Dedifferentiated amniotic fluid mesenchymal stem cell (primary cell): ENCODE data around the gene MYO16.

Experiments
- DNase-seq: peaks from one replicate; pipeline ENCODE4 v3.0.0-alpha.2; 2016; ENCODE audit errors: extremely low spot score

MYO16 gene

DNA sequence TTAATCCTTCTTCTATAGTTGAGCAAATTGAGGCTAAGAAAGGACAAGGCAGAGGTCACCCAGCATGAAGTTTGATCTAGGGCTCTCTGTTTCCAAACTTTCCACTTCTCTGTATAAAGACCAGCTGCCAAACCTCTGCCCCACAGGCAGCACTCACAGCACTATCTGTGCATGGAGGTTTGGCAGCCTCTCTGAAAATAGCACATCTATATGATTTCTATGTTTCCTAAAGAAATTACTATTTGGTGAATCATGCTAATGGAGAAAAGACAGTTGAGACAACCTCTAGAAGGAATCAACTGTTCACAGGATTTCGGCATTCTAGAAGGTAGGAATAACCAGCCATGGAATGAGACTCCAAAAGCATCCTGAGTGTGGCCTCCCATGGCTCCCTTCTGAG is 602.5 kb downstream of the MYO16 start:
- DNase-seq = no peak

DNA sequence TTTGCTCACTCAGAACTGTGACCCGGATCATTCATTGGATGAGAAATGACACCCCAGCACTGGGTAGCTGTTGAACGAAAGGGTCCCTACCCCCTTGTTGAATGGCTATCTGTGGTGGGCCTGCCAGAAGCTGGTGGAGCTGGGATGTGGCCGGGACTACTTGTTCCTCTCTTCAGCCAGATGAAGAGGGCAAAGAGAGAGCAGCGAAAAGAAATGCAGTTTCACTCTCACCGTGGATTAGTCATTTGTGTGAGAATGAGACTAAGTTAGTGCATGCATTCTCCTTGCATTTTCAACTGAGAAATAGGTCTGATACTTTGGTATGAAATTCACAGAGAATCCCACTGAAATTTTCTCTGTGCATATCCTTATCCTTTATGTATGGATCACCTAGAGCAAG is 603.9 kb downstream of the MYO16 start:
- DNase-seq = no peak

DNA sequence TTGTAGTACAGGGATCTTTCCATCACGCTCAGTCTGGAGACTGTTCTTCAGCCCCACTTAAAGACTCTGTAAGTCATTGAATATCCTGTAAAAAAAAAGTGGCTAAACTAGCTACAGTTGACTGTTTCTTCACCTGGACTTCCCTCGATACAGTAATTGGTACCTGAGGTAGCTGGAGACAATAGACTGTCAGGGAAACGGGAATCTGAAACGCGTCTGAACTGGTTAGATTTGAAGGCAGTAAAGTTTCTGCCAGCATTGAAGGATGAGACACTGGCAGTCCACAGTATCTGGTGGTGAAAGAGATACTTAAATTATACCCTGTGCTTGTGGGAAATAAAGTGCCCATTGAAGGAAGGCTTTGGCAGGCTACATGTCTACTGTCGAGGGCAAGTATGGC is 606.5 kb downstream of the MYO16 start:
- no peak for DNase-seq

DNA sequence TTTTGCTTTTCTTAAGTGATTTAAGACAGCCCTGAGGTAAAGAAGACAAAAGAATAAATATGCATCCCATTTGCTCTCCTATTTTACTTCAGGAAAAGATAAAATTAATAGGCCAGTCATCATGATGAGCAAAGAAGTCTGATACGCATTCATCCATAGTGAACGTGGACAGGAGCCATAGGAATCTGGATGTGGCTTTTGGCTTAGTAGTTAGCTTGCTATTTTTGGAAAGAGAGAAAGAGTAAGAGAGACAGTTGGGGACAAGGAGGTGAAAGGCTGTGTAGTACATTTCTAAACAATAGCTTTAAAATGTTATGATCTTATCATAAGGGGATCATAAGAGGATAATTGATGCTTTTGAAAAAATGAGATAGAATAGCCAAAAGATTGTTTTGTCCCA is 611.7 kb downstream of the MYO16 start:
- no peak for DNase-seq

DNA sequence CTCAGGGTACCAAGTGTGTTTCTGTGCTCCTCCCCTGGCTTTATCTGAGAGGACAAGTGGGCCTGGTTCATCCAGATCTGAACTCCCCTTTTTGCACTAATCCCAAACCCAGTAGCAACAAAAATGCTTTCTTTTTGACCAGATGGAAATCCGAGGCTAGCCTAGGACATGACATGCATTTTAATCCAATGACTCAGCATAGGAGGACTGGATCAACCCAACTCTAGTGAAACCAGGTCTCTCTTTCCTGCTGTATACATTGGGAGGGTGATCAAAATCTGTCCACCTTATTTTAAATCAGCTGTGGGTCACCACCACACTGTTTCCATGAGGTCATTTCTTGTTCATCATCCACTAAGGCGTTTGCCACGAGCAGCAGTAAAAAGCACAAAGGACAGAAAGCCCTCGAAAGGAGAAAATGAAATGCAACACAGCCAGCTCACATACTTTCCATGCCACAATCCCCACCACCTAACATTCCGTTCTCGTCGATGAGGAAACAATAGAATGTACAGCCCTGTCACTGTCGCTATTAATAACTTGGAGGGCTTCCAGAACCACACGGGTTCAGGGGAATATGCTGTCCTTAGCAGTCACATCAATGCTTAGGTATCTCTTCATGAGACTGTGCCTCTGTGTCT is 614.0 kb downstream of the MYO16 start:
- peak; percentile 82 for DNase-seq

DNA sequence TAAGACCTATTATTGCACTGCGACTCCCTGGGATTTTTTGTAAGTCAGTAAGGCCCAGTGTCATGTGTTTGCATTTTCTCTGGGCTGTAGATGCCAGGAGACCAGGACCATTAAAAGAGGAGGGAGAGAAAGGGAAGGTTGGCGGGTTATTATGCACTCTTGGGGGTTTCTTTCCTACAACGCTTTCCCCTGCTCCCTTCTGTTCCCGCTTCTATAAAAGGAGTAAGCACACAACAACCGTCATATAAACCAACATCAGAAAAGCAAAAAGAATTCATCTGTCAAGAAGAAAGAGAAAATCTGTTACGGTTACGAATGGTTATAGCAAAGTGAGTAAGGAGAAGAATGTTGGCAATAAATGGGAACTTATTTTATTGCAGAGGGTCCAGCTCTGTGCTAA is 615.2 kb downstream of the MYO16 start:
- DNase-seq = no peak

DNA sequence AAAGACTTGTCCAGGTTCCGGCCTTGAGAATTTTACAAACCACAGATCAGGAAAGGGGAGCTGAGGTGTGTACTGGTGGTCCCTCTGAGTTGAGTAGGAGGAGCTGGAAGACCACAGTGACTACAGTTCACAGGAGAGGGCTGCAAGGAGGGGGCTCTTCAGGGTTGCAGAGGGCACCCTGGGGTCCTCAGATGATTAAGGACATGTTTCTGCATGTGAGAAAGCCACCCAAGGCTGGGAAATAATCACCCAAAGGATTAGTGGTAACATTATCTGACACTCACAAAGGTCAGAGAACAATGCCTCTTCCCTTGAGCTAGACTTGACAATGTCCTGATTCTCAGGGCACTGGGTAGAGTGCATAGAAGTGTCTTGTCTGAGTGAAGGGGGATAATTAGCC is 616.6 kb downstream of the MYO16 start:
- no peak for DNase-seq

DNA sequence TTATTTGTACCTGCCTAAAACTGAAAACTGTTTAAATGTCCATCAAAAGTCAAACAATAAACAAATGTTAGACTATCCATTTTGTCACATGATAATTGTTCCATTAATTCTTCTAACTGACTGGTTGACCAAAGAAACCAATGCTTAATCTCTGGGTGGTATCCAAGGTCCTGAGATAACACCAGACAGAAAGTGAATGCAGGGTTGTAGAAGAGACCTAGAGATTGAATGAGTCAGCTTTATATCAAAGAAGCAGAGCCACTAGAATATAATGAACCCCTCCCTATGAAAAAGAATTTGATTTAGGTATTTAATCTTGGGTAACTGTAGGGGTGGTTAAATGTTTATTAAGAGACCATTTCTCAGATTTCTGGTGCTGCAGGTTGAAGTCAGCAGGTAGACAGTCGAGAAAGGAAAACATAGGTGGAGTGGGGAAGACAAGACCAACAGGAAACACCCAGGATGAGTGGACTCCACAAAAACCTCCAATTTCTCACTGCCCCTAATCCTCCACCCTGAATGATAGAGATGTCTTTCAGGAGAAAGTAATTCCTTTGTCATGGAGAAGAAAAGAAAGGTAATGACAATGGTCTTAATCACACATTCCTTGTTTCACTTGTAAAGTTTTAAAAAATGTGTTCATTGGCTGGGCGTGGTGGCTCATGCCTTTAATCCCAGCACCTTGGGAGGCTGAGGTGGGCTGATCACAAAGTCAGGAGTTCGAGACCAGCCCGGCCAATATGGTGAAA is 620.5 kb downstream of the MYO16 start:
- DNase-seq = no peak

DNA sequence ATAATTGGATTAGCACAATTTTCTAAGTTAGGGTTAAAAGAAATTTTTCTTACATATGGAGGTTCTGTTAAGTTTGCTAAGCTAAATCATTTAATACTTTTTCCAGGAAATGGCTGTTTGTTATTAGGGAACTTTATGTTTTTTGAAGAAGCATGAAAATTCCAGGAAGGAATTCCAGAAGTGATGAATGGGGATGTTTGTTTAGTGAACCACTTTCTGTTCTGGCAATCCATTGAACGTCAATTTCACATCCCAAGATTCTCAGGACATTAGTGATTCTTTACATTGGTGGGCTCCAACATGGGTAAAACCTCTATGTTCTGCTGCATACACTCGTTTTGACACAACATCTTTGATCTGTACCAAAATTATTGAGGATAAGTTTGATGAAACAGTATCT is 622.5 kb downstream of the MYO16 start:
- no peak for DNase-seq

DNA sequence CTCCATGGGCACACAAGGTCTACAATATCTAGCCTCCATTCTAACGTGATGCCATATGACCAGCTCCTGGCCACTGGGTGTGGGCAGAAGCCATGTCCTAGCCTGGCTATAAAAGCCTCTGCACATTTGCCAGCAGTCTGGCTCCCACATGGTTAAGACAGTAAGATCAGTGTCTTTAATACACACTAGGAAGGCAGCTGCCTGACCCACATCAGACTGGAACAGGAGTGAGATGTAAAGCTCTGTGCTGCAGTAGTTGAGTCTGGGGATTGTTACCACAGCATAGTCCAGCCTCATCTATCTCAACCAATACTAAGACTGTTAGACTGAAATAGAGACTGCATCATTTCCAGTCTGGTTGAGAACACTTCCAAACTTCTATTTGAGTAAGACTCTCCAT is 623.9 kb downstream of the MYO16 start:
- no peak for DNase-seq

DNA sequence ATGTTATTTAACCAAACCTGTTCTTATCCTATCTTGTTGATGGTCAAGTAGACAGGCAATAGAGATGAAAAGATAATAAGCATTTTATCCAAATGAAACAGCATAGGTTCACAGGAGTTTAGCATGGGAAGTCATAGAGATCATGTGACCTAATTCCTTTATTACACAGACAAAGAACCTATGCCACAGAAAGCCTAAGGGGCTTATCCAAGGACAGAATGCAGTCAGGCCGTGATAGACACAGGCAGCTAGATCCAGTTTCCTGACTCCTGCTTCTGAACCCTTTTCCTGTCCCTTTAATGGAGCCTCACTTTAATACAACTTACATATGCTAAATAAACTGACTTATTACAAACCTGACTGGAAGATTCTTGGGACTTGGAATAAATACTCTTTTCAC is 624.9 kb downstream of the MYO16 start:
- DNase-seq = no peak

DNA sequence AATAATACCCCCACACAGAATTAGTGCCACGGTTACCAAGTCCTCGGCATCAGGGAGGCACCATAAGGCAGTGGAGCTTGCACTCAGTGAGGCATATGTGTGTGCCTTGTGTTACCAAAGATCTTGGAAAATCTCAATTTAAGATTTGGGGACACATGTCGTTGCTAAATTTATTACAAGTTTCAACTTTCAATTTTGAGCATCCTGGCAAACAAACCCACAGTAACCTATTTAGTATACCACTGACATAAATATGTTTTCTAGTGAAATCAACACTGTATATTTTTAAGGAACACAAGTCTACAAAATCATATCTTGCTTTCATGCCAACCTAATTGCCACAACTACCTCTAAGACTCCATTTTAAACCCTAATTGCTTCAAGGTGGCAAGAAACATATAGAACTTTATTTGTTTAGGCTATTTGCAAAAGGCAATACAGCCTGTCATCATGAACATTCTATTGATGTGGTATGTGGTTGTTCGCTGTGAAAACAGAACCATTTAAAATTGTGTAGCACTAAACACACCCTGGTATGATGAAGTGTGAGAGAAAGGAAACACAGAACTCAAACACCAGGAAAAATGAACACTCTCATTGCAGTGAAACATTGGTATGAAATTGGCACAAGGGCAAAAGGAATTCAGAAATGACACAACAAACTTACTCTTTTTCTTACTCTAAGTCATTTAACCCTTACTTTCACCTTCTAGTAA is 625.9 kb downstream of the MYO16 start:
- DNase-seq = no peak

DNA sequence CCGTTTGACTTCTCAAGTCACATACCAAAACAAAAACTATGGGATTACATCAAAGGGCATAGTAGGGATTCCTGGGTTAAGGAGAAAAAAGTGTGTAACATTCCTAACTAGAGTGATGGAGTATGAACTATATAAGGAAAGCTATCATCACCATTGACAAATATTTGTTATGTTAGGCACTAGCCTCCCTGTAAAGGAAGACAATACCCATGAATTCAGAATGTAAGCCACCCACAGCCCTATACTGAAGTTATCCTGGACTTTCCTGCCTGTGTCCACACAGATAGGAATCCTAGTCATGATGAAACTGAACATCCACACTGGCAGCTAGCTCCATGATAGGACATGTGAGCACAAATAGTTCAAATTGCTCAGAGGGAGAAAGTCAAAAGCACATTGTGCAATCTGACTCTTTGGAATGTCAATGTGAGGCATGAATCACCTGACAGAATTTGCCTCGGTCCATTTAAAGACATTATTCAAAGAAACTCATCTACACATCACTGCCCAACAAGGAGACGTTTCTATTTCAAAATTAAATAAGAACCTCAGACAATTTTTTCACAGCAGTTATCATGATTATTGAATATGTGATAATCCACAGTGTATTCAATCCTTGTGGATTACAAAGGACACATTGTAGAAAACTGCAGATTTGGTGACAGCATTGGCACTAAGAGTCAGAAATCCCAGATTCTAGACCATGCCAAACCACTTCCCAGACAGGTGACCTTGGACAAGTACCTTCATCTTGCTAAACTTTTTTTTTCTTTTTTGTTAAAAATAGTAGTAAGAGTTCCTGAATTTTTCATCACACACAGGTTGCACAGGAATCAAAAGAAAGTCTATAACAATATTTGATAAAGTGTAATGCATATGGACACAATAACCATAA is 627.7 kb downstream of the MYO16 start:
- DNase-seq = peak; percentile 98
